OCI-LY3 (cell line): ENCODE results near the gene TBPL1.

Experiments used
- H2AFZ ChIP-seq: fragments of 200-600, 300-600 bp; shearing (Covaris generic); 2 replicates; pipeline ENCODE4 v1.6.0; 2014; ENCODE audit warnings: antibody characterized with exemption, low read depth, low read length
- H3K27ac ChIP-seq: fragments of 200-600, 300-600 bp; sonication (generic); 2 replicates; pipeline ENCODE4 v1.5.1; 2014; ENCODE audit warnings: mild to moderate bottlenecking, low read length, moderate library complexity, mixed read lengths
- H3K27me3 ChIP-seq: fragments of 200-600, 300-600 bp; sonication (generic); 2 replicates; pipeline ENCODE4 v1.6.1; 2014; ENCODE audit warnings: low read depth, low read length, mixed read lengths
- H3K36me3 ChIP-seq: fragments of 200-600, 300-600 bp; sonication (generic); replicated peaks from 2 replicates; pipeline ENCODE3; 2014; ENCODE audit warnings: low read depth, low read length, mixed read lengths
- H3K4me1 ChIP-seq: fragments of 300-600, 200-600 bp; sonication (generic); 2 replicates; pipeline ENCODE4 v1.6.1; 2014; ENCODE audit warnings: low read length, mixed read lengths
- H3K4me2 ChIP-seq: fragments of 200-600, 300-600 bp; sonication (generic); 2 replicates; pipeline ENCODE4 v1.6.1; 2014; ENCODE audit warnings: low read length, mixed read lengths
- H3K4me3 ChIP-seq: fragments of 300-600, 200-600 bp; sonication (generic); 2 replicates; pipeline ENCODE4 v1.5.1; 2014; ENCODE audit warnings: antibody characterized with exemption, mild to moderate bottlenecking, low read length, moderate library complexity
- H3K79me2 ChIP-seq: fragments of 300-600, 200-600 bp; shearing (Covaris generic); 2 replicates; pipeline ENCODE4 v1.6.1; 2014; ENCODE audit warnings: mild to moderate bottlenecking, low read length, mixed read lengths
- H3K9ac ChIP-seq: fragments of 300-600, 200-600 bp; shearing (Covaris generic); 2 replicates; pipeline ENCODE4 v1.6.0; 2014; ENCODE audit warnings: mild to moderate bottlenecking, low read length, moderate library complexity
- H3K9me3 ChIP-seq: fragments of 200-600, 300-600 bp; shearing (Covaris generic); 2 replicates; pipeline ENCODE4 v1.6.1; 2014; ENCODE audit warnings: low read length, mixed read lengths; ENCODE audit not compliant: insufficient read depth
- H4K20me1 ChIP-seq: fragments of 200-600, 300-600 bp; sonication (generic); 2 replicates; pipeline ENCODE4 v1.6.1; 2016; ENCODE audit warnings: low read length, mixed read lengths; ENCODE audit not compliant: insufficient read depth
- EZH2phosphoT487 ChIP-seq: fragments of 200-600 bp; shearing (Covaris generic); IDR thresholded peaks from 2 replicates; pipeline ENCODE4 v1.6.1; 2018; ENCODE audit warnings: antibody characterized with exemption, mixed run types, low read depth
- TF ChIP-seq, protein P1 (sequence below): fragments of 200-600, 300-600 bp; sonication (generic); IDR thresholded peaks from 2 replicates; pipeline ENCODE4 v1.5.1; 2014; ENCODE audit warnings: antibody characterized with exemption, low read length, low read depth

Gene TBPL1

GRCh38 chr6:134007077-134007476 lies 54.1 kb downstream of the TBPL1 start:
- no peaks in the 10 kb centered on the region for H3K36me3 ChIP-seq
- no peaks in the 10 kb centered on the region for H3K27me3 ChIP-seq
- no peaks in the 10 kb centered on the region for H3K4me1 ChIP-seq
- H2AFZ ChIP-seq = no peak overlapping the region
- H3K9ac ChIP-seq = no peak overlapping the region
- no peaks in the 10 kb centered on the region for H4K20me1 ChIP-seq
- no peak for TF ChIP-seq EZH2phosphoT487
- TF ChIP-seq, protein P1, sequence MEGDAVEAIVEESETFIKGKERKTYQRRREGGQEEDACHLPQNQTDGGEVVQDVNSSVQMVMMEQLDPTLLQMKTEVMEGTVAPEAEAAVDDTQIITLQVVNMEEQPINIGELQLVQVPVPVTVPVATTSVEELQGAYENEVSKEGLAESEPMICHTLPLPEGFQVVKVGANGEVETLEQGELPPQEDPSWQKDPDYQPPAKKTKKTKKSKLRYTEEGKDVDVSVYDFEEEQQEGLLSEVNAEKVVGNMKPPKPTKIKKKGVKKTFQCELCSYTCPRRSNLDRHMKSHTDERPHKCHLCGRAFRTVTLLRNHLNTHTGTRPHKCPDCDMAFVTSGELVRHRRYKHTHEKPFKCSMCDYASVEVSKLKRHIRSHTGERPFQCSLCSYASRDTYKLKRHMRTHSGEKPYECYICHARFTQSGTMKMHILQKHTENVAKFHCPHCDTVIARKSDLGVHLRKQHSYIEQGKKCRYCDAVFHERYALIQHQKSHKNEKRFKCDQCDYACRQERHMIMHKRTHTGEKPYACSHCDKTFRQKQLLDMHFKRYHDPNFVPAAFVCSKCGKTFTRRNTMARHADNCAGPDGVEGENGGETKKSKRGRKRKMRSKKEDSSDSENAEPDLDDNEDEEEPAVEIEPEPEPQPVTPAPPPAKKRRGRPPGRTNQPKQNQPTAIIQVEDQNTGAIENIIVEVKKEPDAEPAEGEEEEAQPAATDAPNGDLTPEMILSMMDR = no peak
- H3K79me2 ChIP-seq = no peaks in the 10 kb centered on the region
- no peak overlapping the region for H3K27ac ChIP-seq
- H3K9me3 ChIP-seq = no peaks in the 10 kb centered on the region
- no peak overlapping the region for H3K4me3 ChIP-seq
- no peak overlapping the region for H3K4me2 ChIP-seq

DNA sequence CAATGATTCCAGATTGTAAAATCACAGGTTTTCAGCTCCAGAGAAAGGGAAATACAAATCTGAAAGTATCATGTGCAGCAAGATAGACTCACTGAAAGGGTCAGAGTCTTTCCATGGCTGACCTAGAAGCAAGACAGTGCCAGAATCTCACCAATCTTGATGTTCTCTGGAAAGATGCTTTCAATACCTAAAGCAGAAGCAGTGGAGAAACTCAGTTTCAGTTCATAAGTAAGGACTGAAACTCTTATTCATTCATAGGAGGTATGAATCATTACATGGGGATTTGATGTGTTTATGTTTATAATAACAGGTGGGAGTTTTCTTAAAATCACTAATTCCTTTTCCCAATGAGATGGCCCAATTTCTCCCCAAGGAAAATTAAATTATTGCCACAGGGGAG lies 56.9 kb downstream of the TBPL1 start:
- no peaks in the 10 kb centered on the region for H3K4me1 ChIP-seq
- no peaks in the 10 kb centered on the region for H3K36me3 ChIP-seq
- TF ChIP-seq, protein P1 = no peak
- no peaks in the 10 kb centered on the region for H4K20me1 ChIP-seq
- no peaks in the 10 kb centered on the region for H3K27me3 ChIP-seq
- no peaks in the 10 kb centered on the region for H3K9me3 ChIP-seq
- H3K9ac ChIP-seq = no peak overlapping the region
- H3K27ac ChIP-seq = no peak overlapping the region
- no peak overlapping the region for H2AFZ ChIP-seq
- no peak overlapping the region for H3K4me2 ChIP-seq
- no peaks in the 10 kb centered on the region for H3K79me2 ChIP-seq
- no peak overlapping the region for H3K4me3 ChIP-seq

GRCh38 chr6:134010400-134010799 lies 57.4 kb downstream of the TBPL1 start:
- TF ChIP-seq EZH2phosphoT487 = no peak
- TF ChIP-seq, protein P1 = no peak
- Histone ChIP-seq H3K9ac (no peak overlapping the region), H3K4me3 (no peak overlapping the region), H3K79me2 (no peaks in the 10 kb centered on the region), H3K36me3 (no peaks in the 10 kb centered on the region), H3K27me3 (no peaks in the 10 kb centered on the region), H3K27ac (no peak overlapping the region), H3K9me3 (no peaks in the 10 kb centered on the region), H3K4me1 (no peaks in the 10 kb centered on the region), H2AFZ (no peak overlapping the region), H3K4me2 (no peak overlapping the region), H4K20me1 (no peaks in the 10 kb centered on the region)

- Histone ChIP-seq H3K4me2 (no peak overlapping the region), H3K4me3 (no peak overlapping the region), H3K79me2 (no peaks in the 10 kb centered on the region), H3K27me3 (no peaks in the 10 kb centered on the region), H3K9ac (no peak overlapping the region), H3K36me3 (no peaks in the 10 kb centered on the region), H3K4me1 (no peaks in the 10 kb centered on the region), H2AFZ (no peak overlapping the region), H3K27ac (no peak overlapping the region), H4K20me1 (no peaks in the 10 kb centered on the region), H3K9me3 (no peaks in the 10 kb centered on the region)
- TF ChIP-seq, protein P1 = no peak
- no peak for TF ChIP-seq EZH2phosphoT487
These were observed 58.0 kb downstream of the TBPL1 start for GRCh38 chr6:134010974-134011373.
